ENCODE results near the gene ZNF101. TPM values are rescaled to one million over a fixed set of nuclear protein-coding genes. Genes with fewer than 3 reads are reported as not detected.

ZNF101 gene
- total and polyA plus RNA-seq, 2 of the 4 experiments (the other 2 are of a cell fraction): 2.8 to 7.3 TPM

GRCh38 chr19:19631346-19631745 is 37.3 kb upstream of the ZNF101 start:
- Histone ChIP-seq H3K36me3 (ENCODE audit: control insufficient read depth, insufficient read depth, low read length) (peaks cover 42% of the 10 kb centered on the region), H4K5ac (ENCODE audit: low read depth, low read length) (no peak overlapping the region), H3K9me3 (ENCODE audit: control insufficient read depth, insufficient read depth, low read length) (no peaks in the 10 kb centered on the region), H4K91ac (ENCODE audit: insufficient read depth, low read depth, low read length) (no peak overlapping the region), H3K14ac (replicated peaks; ENCODE audit: low read depth, low read length) (no peak overlapping the region), H3K27me3 (ENCODE audit: control insufficient read depth, insufficient read depth, low read length) (no peaks in the 10 kb centered on the region; the same call in 1 of the 2 replicates), H4K8ac (ENCODE audit: low read depth in 2 of 2, low read length in 2 of 2) (no peak overlapping the region), H2BK120ac (ENCODE audit: low read depth, low read length) (no peak overlapping the region), H3K18ac (ENCODE audit: low read depth, low read length) (no peak overlapping the region), H3K27ac (ENCODE audit: insufficient read depth, low read length) (no peak overlapping the region), H2BK15ac (ENCODE audit: low read depth, low read length) (no peak overlapping the region), H3K9me1 (ENCODE audit: insufficient read depth, low read length) (peaks cover 3% of the 10 kb centered on the region), H3K4ac (ENCODE audit: low read depth, low read length) (no peak overlapping the region), H3K4me1 (ENCODE audit: control insufficient read depth, insufficient read depth, low read length) (no peaks in the 10 kb centered on the region), H2AK5ac (ENCODE audit: low read depth, low read length) (no peak overlapping the region), H2BK5ac (ENCODE audit: low read depth, low read length, poor library complexity, severe bottlenecking) (no peak overlapping the region), H2AK9ac (replicated peaks; ENCODE audit: low read depth, low read length, poor library complexity) (no peak overlapping the region), H3K79me1 (ENCODE audit: low read depth in 1 of 2, low read length in 2 of 2) (no peaks in the 10 kb centered on the region), H3K4me2 (ENCODE audit: low read depth, low read length) (no peak overlapping the region), H2AFZ (replicated peaks; ENCODE audit: low read length, poor library complexity) (no peak overlapping the region), H3K23ac (ENCODE audit: low read depth, low read length) (no peak overlapping the region), H3K9ac (ENCODE audit: low read depth, low read length) (no peak overlapping the region), H3K56ac (ENCODE audit: extremely low read depth, insufficient read depth, low read length) (no peak overlapping the region), H4K20me1 (ENCODE audit: insufficient read depth, low read length) (no peaks in the 10 kb centered on the region), H3K4me3 (ENCODE audit: insufficient read depth, low read depth, low read length) (no peak overlapping the region), H2BK20ac (ENCODE audit: low read depth, low read length) (no peak overlapping the region)
- no peak for TF ChIP-seq FOS (IDR thresholded peaks at IDR 0.05; ENCODE audit: low read depth, low read length)
- TF ChIP-seq RFX5 (IDR thresholded peaks at IDR 0.05; ENCODE audit: low read depth, low read length): no peak
- TF ChIP-seq MAZ (IDR thresholded peaks at IDR 0.05; ENCODE audit: borderline replicate concordance, low read depth, low read length): no peak
- TF ChIP-seq BHLHE40 (IDR thresholded peaks at IDR 0.05; ENCODE audit: low read depth, low read length): no peak
- no peak for TF ChIP-seq MAFK (IDR thresholded peaks at IDR 0.05; ENCODE audit: low read depth, low read length)
- ATAC-seq (ENCODE audit: low read depth) (no peak), DNase-seq (no peak)
- intact Hi-C loops (cut with micrococcal nuclease): no loop called here
- ChIA-PET CTCF (no interaction called here), POLR2A (ENCODE audit: unreplicated experiment) (no interaction called here)
- dilution Hi-C loops (cut with HindIII; ENCODE audit: low sequenced_read_pairs, unreplicated experiment): no loop called here
- 86% methylated on average over 4 of the region's 7 CpGs; no CpG with 5 or more reads in 1 of the 2 experiments for WGBS, 2 experiments (ENCODE audit: extremely low coverage in 2 of 2, insufficient read length in 1 of 2)
- in situ Hi-C loops (cut with MboI; ENCODE audit: low sequenced_read_pairs): loop anchor here (25.0 kb wide), 1 partner anchor 244 kb away; no protein-coding TSS in a partner anchor
- BruUV-seq (replicated peaks): no TSS peak
